GM21576 (cell line): Measurements from ENCODE around the gene PRSS50.

Source experiments
- ATAC-seq: cut with Tn5 transposase; IDR thresholded peaks from one replicate; pipeline ENCODE4 v1.9.1; 2021; ENCODE audit warnings: mild to moderate bottlenecking, moderate library complexity; ENCODE audit not compliant: unreplicated experiment

The PRSS50 gene

DNA sequence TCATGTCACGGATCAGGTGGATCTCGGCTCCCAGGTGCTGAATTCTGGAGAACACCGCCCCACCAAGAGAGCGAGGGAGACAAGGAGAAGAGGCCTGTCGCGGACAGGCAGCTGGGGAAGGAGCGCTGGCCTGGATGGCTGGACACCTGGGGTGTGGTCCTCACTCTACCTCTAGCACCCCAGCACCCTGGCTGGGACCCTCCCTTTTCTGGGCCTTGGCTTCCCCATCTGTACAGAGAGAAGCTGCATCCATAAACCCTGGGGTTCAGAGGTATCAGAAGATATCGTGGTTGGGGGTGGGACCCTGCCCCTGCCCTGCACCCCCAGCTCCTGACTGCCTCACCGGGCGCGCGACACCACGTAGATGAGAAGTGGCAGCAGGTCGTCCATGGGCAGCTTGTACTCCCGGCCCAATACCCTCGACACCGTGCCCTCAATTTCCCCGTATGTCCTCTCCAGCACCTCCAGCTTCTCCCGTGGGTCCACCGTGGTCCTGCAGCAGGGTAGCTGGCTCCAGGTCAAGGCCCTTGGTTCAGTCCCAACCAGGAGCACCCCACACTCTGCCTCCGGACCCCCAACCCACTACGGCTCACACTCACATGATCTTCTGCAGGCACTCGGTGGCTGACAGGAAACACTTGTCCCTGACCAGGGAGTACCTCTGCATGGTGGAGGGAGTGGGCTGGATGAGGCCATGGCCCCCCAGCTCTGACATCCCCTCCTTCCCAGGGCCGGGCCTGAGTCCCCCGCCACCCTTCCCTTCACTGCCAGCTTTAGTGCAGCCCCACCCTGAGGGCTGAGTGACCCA, 45.9 kb downstream of the PRSS50 start:
- no peak for ATAC-seq

DNA sequence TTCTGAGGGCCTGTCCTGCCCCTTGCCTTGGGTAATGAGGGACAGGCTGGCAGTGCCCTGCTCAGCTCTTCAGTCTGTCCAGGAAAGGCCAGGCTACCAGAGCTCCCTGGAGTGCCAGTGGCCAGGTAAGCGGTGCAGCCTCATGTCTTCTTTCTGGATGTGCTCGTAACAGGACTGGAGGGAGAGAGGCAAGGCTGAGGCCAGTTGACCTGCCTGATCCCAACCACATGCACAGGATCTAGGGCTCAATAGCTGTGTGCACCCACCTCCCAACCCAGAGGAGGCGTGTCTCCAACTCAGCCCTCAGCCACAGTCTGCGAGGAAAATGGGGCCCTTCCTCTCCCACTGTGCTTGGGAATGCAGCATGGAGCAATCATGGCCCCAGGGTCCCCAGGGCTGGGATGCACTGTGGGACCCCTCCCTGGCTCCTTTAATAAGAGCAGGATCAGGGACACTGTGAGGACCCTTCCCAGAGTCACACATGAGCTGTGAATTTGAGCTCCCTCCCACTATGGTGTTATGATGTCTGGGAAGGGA, 46.7 kb downstream of the PRSS50 start:
- ATAC-seq, result no peak

DNA sequence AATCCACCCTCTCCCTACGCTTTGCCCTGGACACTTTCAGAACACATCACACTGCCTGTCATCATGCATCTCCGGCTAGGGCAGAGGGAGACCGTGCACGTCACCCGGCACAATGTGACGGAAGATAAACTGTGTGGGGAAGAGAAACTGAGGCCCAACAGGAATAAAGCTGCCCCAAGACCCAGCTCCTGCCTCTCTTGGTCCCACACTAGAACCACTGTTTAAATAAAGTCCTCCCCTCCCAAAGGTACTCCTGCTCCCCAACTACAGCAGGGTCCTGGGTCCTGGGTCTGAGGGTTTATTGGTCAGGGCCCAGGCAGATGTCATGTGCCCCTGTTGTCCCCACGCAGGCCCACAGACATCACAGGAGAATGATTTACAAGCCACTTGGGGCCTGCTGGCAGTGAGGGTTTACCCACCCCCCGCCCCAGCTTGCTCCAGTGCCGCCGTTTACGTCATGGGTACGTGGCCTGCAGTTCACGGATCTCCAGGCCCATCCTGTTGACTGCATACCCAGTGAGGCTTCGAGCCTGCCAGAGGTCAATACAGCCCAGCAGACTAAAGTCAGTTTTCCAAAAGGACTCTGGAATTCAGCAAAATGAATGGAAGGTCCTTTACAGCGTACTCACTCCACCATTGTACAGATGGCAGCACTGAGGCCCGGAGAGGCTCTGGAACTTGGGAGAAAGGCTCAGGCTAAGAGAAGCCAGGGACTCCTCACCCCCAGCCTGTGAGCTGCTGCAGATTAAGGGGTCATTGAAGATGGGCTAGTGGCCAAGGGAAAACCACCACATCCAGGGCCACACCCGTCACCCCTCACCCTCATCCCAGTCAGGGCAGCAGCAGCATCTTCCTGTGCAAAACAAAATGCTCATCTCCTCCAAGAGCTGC, 47.4 kb downstream of the PRSS50 start:
- no peak for ATAC-seq

DNA sequence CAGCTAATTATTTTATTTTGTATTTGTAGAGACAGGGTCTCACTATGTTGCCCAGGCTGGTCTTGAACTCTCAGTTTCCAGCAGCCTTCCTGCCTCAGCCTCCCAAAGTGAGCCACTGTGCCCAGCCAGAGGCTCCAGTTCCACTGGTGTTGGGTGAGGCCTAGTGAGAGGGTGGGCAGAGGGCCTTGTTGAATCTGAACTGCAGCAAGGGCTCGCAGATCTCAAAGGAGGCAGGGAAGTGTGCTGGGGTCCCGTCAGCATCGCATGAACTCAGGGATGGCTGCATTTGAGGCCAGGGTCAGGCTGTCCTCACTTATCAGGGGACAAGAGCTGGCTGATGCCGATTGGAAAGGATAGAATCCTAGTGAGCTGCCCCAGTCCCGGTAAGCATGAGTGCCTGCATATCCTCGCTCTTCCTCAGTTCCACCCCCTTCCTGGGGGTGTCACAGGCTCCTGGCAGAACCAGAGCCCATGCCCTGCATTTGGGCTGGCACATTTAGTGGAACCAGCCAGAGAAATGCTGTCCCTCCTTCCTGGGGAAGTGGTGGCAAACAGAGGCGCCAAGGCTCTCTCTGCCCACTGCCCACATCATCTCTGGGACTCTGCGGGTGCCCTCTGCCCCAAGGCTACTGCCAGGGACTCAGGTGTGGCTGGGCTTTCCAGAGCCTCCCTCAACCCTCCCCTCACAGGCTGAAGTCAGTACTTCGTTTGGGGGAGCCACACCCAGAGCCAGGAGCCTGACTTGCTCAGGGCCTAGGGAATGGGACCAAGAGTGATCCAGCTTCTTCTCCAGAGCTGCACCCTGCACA, 48.3 kb downstream of the PRSS50 start:
- no peak for ATAC-seq

DNA sequence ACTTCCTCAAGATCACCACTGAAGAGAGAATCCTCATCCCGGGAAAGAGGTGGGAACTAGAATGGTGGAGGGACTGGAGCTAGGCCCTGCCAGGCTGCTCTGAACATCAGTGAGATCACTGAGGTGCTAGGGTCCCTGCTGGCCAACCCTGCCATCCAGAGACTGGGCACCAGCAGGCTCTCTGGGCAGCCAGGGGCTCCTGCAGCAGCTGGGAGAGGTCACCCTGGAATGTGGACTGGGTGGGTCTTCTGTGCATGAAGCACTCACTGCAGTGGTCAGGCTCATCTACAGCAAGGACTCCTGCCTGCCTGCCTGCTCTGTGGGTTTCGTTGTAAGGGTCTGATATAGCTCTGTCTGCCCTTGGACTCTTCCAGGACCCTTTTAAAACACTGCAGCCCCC, 49.1 kb downstream of the PRSS50 start:
- ATAC-seq, result no peak

DNA sequence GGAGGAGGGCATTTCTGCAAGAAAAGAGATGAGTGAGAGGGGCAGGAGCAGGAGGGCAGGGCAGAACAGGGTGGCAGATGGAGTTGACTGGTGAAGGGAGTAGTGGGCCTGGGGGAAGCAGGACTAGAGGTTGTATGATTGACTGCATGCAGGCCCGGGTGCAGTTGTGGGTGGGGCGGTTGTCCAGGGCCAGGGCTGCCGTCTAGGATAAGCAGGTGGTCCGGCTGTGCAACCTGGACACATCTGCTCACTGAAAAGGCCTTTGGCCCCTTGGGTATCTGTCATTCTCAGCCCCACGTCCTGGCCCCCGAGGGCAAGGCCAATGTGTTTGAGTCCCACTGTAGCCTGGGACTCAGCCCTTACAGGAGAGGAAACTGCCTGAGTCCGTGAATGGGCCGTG, 49.6 kb downstream of the PRSS50 start:
- ATAC-seq, result no peak

DNA sequence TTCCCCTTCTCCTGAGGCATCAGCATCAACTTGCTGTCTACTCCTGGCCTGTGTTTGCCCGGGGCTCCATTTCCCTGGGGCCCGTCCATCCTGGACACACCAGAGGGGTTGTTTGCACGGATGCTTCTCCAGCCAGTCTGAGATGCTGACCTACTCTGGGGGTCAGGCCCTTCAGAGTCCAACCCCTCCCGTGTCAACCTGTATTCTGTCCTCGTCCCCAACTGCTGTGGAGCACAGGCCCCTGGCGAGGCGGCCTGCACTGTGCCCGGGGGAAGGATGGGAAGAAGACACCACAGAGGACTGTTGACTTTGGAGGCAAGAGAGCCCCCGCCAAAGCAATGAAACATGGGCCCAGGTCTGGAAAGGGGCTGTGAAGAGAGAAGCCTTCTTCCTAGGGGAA, 50.0 kb downstream of the PRSS50 start:
- ATAC-seq, result no peak

DNA sequence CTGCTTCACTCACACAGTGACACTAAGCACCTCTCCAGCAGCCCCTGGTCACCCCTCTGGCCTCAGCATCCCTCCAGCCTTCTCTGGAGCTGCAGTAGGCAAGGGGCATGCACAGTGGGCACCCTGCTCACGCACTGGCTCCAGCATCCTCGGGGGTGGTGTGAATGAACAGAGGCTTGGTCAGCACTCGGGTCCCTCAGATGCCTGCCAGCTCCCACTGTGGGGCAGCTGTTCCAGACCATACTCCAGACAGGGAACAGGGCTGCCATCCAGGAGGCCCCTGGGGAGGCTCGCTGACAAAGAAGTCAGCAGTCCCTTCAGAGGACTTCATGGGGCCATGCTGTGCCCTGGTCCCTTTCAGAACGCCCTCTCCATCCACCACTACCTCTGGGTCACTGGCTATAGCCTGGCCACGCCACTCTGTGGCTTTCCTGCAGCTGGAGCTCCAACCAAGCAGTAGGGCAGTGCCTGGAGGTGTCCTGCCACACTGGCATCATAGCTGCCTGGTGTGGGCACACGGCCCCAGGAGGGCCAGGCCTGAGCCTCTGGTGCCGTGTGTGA, 50.5 kb downstream of the PRSS50 start:
- ATAC-seq, result no peak

DNA sequence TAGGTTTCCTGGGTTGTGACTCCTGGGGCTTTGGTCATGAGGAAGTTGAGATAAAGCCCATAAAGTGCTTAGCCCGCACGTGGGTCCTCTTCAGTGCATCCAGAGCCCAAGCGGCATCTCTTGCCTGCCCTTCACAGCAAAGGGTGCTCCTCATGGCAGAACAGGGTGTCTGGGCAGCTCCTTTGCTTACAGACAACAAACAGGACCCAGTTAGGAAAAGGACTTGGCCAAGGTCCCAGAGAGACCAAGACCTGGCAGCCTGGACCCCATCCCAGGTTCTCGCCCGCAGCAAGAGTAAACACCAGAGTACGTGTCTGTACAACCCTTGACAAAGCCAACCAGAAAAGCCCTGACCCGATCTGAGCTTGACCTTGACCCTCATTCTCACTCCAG, 51.2 kb downstream of the PRSS50 start:
- no peak for ATAC-seq

DNA sequence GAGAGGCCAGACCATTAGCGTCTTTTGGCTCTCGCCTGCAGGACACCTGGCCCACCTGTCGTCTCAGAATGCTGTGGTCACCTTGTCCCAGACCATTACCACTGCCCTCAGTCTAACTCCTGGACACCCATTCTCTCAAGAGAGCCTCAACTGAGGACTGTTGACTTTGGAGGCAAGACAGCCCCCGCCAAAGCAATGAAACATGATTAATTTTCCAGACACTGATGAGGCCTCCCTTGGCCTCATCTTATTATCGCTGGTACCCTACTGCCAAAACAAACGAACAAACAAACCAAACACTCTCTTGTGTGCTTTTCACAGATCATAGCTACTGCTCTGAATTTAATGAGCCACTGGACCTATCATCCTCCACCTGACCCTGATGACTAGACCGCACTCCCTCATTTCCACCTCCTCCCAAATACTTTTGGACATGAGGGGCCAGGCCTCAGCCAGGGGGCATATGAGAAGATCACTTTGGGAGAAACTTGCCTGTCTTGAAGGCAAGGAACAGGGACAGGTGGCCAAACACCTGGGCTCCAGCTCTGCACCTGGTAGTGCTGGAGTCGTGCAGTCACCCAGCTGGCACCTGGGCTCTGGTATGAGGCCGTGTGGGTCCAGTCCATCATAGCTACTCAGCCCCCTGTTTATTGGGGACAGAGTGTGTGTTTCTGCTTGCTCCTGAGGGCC, 51.8 kb downstream of the PRSS50 start:
- no peak for ATAC-seq

DNA sequence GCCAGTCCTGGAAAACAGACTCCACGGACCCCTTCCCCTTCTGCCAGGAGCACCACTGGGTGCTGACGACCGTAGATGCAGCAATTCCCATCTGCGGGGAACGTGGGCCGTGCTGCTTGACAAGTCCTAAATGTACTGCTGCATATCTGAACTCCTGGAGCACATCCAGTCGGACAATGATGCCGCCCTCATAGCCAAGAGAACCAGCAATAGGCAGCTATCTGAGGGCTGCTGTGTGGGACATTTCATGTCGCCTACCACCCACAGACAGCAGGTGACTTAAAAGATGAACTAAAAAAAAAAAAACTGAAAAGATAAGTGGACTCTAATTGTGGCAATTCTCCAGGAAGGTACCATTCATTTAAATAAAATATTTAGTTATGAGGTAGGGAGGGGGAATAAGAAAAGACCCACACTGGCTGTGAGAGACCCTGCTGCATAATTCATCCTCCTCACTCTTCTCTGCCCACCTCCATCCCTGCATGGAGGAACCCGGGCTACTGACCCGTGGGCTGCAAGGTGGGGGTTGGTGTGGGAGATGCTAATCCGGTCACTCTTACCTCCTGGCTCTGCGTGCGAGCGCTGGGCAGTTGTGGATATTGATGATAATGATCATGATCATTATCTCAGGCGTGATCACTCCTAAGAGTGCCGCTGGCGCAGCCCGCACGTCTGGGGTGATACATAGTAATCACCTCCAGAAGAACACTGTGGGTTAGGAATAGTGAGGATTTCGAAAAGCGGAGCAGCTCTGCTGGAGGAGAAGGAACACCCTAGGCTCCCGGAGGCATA, 52.5 kb downstream of the PRSS50 start:
- ATAC-seq, result no peak

DNA sequence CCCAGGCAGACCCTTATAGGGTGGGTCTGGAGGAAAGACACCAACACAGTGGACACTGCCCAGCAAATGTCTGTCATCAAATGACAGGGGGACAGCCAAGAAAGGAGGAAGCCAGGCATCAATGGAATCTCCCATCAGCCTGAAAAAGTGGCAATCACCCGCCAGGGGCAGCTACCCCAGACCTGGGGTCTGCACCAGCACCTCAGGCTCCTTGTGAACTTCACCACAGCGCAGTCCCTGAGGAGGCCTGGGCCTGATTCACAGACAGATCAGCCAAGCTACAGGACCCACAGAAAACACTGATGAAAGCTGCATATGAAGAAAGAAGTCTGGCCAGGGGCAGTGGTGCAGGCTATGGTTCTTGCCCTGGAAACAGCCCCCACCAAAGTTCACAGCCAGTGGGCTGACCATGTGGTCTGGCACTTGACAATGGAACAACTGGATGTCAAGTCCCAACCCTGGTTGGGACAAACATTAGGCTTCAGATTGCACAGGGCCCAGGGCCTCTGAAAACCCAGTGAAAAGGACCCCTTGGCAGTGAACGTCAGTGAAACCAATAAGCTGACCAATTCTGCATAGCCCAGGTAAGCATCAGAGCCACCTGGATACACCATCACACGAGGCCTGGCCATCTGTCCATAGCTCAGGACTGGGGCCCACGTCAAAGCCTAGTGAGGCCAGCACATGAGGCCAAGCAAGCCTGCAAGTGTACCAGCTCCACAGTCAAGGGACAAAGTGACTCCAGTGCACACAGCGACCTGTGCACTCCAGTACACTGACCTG, 53.3 kb downstream of the PRSS50 start:
- ATAC-seq, result no peak

DNA sequence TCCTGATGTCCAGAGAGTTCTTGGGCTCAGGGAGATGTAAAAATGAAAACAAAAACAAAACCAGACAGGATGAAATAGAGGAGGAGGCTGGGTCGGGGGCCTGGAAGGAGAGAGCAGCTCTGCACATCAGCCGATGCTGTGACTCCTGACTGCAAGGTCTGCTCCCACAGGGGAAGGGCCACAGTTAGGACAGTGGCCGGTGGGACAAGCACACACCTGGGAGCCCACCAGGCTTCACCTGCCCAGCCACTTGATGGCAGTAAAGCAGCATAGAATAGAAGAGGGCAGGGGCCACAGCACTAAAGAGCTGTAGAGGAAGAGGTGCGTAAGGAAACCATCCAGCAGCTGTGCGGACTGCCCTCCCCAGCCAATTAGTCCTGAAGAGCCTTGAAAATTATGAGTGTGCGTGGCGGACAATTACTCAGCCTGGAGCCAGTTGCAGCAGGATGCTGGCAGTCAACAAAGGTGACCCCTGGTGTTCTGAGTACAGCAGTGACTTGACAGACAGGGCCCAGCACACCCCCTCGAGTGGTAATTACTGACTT, 54.0 kb downstream of the PRSS50 start:
- no peak for ATAC-seq

DNA sequence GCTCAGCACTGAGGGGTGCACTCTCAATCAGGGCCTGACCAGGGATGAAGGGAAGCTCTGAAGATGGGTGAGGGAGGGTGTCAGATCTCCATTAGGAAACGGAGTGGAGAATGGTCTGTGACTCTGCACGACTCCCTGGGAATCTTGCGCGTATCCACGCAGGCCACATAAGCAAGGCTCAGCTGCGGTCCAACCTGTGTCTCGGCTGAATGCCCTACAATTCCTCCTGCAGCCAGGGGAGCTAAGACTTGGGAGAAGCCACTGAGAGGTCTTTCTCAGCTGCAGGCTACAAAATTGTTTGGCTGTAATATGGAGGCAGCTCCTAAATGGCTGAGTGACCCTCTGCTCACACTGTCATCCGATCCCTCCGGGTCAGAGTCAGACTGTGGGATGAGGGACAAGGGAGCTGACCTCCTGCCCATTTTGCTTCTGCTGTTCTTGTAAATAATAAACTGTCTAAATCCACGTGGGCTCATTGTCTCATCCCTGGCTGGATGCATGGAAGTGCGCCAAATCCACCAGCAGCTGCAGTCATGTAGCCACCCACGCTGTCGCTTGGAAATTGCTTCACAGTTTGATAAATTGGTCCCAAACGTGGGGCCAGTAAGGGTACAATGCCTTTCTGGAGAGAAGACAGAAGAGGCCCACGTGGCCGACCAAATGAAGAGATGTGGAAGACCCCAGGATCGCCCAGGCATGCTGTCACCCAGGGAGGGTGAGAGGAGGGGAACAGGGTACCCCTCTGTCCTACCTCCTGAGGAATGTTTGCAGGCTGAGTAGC, 54.7 kb downstream of the PRSS50 start:
- no peak for ATAC-seq
